Measurements from ENCODE around the gene MSLN. TPM values are rescaled to one million over a fixed set of nuclear protein-coding genes. Genes with fewer than 3 reads are reported as not detected.

Gene MSLN
- total and polyA plus RNA-seq, 2 of the 13 experiments (the other 11 are each of a cell fraction or from before 2014, with no cell fraction given) = 2.0 to 2.3 TPM

- no peak for TF ChIP-seq CHD4 (IDR thresholded peaks at IDR 0.05; ENCODE audit: borderline replicate concordance, low read length)
- peak; percentile 80 for TF ChIP-seq MYC (CRISPR knock-in tag; IDR thresholded peaks at IDR 0.05; ENCODE audit: borderline replicate concordance)
- TF ChIP-seq IKZF1 (IDR thresholded peaks at IDR 0.05) = no peak
- TF ChIP-seq SOX13 (IDR thresholded peaks at IDR 0.05) = no peak
- no peak for TF ChIP-seq SOX13 (CRISPR knock-in tag; conservative IDR thresholded peaks at IDR 0.05 in 1 of 2, IDR thresholded peaks at IDR 0.05 in 1 of 2)
- TF ChIP-seq ZNF20 (CRISPR knock-in tag; IDR thresholded peaks at IDR 0.05) = no peak
- no peak for TF ChIP-seq ZNF263 (CRISPR knock-in tag; IDR thresholded peaks at IDR 0.05)
- TF ChIP-seq U2AF1 (optimal IDR thresholded peaks at IDR 0.05; ENCODE audit: low read depth, low read length) = no peak
- TF ChIP-seq ZBTB3 (CRISPR knock-in tag; IDR thresholded peaks at IDR 0.05; ENCODE audit: borderline replicate concordance, low read depth) = no peak
- peak; percentile 88 for TF ChIP-seq KDM5A (IDR thresholded peaks at IDR 0.05; ENCODE audit: borderline replicate concordance, low read length)
- TF ChIP-seq PAF1 (CRISPR knock-in tag; IDR thresholded peaks at IDR 0.05) = no peak
- peak in 1 of 2 experiments; percentile 22; a peak in 1 of 4 replicates for TF ChIP-seq REST (IDR thresholded peaks at IDR 0.05; ENCODE audit: borderline replicate concordance in 1 of 2, low read depth in 1 of 2, low read length in 2 of 2)
- no peak for TF ChIP-seq RCOR2 (CRISPR knock-in tag; IDR thresholded peaks at IDR 0.05)
- TF ChIP-seq RFX5 (IDR thresholded peaks at IDR 0.05; ENCODE audit: low read depth, low read length) = no peak
- TF ChIP-seq ZNF572 (CRISPR knock-in tag; IDR thresholded peaks at IDR 0.05) = no peak
- no peak for TF ChIP-seq ZNF75D (CRISPR knock-in tag; IDR thresholded peaks at IDR 0.05; ENCODE audit: borderline replicate concordance)
- TF ChIP-seq ZNF296 (CRISPR knock-in tag; conservative IDR thresholded peaks at IDR 0.05) = no peak
- TF ChIP-seq SAP130 (CRISPR knock-in tag; IDR thresholded peaks at IDR 0.05; ENCODE audit: low read depth) = peak; percentile 77
- peak; percentile 15 for TF ChIP-seq MED8 (CRISPR knock-in tag; IDR thresholded peaks at IDR 0.05; ENCODE audit: insufficient replicate concordance)
- TF ChIP-seq PRDM10 (CRISPR knock-in tag; IDR thresholded peaks at IDR 0.05; ENCODE audit: low read depth) = no peak
- no peak; the same call in 1 of the 2 replicates for TF ChIP-seq TAF1 (CRISPR knock-in tag; IDR thresholded peaks at IDR 0.05)
- TF ChIP-seq ZNF652 (CRISPR knock-in tag; IDR thresholded peaks at IDR 0.05; ENCODE audit: borderline replicate concordance, low read depth) = no peak
- TF ChIP-seq ZKSCAN5 (CRISPR knock-in tag; IDR thresholded peaks at IDR 0.05) = no peak
Observed at GRCh38 chr16:720990-721764, 39.4 kb upstream of the MSLN start, which contains the start of gene ANTKMT (continued).

Data from HepG2 (cell line).